ENCODE data around the gene RNU6-1.

RNU6-1 gene

DNA sequence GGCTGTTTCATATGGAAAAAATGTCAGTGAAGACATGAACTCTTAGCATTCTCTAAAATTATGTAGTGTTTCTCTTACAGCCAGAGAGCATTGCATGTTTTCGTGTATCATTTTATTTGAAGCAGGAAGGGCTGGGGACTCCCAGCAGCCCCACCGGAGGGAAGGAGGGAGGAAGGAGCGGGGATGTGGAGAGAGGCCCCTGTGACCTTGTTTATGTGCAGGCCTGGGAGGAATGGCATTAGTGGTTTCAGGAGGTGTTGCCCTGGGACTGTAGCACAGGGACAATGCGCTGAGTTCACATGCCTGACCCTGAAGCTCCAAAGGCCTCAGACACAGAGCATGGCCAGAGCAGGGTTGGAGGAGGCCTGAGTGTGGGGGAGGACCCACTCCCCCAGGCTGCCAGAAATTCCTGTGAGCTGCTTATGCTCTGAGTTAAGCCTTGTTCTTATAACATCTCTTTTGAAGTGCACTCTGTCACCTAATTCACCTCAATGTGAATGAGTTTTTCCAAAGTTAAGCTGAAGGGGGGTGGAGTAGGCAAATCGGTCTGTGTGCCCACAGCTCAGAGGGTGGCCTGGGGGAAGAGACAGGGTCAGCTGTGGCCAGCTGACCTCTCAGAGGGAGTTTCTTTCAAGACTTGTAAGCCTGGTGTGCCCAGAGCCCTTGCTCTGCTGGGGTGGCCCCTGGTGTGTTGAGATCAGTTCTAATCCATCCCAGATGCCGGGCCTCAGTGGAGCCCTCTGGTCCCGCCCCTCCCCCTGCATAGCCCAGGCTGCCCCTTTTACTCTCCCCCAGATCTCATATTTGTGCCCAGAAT, 3.9 kb upstream of the RNU6-1 start:
- no peak for TF ChIP-seq CTCF (IDR thresholded peaks at IDR 0.05; ENCODE audit: low read depth, low read length)
- Histone ChIP-seq H3K36me3 (no peaks in the 10 kb centered on the region), H3K27me3 (no peaks in the 10 kb centered on the region), H3K9me3 (no peaks in the 10 kb centered on the region), H3K4me1 (no peaks in the 10 kb centered on the region; the same call in 1 of the 2 replicates), H3K4me3 (ENCODE audit: low read depth, low read length) (no peak overlapping the region)
- DNase-seq = no peak

- Histone ChIP-seq H3K4me3 (ENCODE audit: low read depth, low read length) (no peak overlapping the region), H3K36me3 (no peaks in the 10 kb centered on the region), H3K4me1 (no peaks in the 10 kb centered on the region; the same call in 1 of the 2 replicates), H3K9me3 (no peaks in the 10 kb centered on the region), H3K27me3 (no peaks in the 10 kb centered on the region)
- DNase-seq = no peak
- TF ChIP-seq CTCF (IDR thresholded peaks at IDR 0.05; ENCODE audit: low read depth, low read length) = no peak
Observed at GRCh38 chr15:67843092-67843501, 3.3 kb upstream of the RNU6-1 start.

DNA sequence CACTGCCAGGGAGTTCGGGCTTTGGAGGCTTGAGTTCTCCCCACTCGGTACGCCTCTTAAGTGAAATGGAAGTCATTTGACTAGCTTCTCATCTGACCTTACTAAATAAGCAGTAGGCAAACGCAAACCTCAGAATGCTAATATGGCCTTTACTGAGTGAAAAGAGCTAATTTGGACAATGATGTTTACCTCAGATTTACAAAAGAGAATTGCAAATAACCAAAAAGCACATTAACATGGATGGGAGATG, 1.6 kb upstream of the RNU6-1 start:
- Histone ChIP-seq H3K36me3 (no peaks in the 10 kb centered on the region), H3K4me1 (no peaks in the 10 kb centered on the region; the same call in 1 of the 2 replicates), H3K4me3 (ENCODE audit: low read depth, low read length) (peak overlapping the region; percentile 90), H3K9me3 (no peaks in the 10 kb centered on the region), H3K27me3 (no peaks in the 10 kb centered on the region)
- TF ChIP-seq CTCF (IDR thresholded peaks at IDR 0.05; ENCODE audit: low read depth, low read length) = no peak
- DNase-seq = no peak

DNA sequence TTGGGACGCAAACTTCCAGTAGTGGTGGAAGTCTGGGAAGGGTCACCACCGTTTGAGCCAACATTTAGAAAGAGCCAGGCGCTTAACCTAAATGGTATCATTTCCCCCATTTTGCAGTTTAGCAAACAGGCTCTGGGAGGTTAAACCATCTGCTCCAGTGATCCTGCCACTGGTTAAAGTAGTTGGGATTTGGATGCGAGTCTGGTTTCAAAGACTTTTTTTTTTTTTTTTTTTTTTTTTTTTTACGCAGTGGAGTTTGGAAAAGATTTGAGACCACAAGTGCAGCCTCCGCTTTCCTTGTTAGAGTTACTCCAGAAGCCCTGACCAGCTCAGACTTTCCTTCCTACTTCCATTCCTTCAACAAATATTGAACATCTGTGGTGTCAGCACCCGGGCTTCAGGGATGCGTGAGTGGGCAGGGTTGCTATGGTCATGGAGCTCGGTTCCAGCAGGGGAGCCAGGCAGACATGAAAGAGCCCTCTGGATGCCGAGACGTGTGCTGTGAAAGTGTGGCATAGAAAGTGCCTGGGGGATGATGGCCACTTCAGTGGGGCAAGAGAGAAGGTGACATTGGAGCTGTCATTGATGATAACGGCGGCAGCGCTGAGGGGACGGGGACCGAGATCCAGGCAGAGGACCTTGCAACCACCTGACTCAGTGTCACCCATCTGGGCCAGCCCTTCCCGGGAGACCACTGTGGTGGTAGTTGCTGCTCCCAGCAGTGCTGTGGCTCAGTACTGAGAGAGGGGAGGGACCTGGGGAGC, 1.1 kb upstream of the RNU6-1 start:
- TF ChIP-seq CTCF (IDR thresholded peaks at IDR 0.05; ENCODE audit: low read depth, low read length) = peak; percentile 12; the same call in 1 of the 2 replicates
- no peaks in the 10 kb centered on the region for H3K36me3 ChIP-seq
- no peaks in the 10 kb centered on the region; the same call in 1 of the 2 replicates for H3K4me1 ChIP-seq
- H3K4me3 ChIP-seq (ENCODE audit: low read depth, low read length) = peak overlapping the region; percentile 90
- H3K27me3 ChIP-seq = peaks cover 3% of the 10 kb centered on the region
- H3K9me3 ChIP-seq = no peaks in the 10 kb centered on the region
- peak; percentile 57 for DNase-seq

- peak overlapping the region; percentile 90 for H3K4me3 ChIP-seq (ENCODE audit: low read depth, low read length)
- peaks cover 17% of the 10 kb centered on the region for H3K27me3 ChIP-seq
- peak; percentile 61 for DNase-seq
Observed at GRCh38 chr15:67839499-67839928, 331 bp downstream of the RNU6-1 start.

More at GRCh38 chr15:67839499-67839928, 331 bp downstream of the RNU6-1 start:
- no peaks in the 10 kb centered on the region for H3K36me3 ChIP-seq
- H3K9me3 ChIP-seq = no peaks in the 10 kb centered on the region
- no peak for TF ChIP-seq CTCF (IDR thresholded peaks at IDR 0.05; ENCODE audit: low read depth, low read length)
- no peaks in the 10 kb centered on the region; the same call in 1 of the 2 replicates for H3K4me1 ChIP-seq

Data from BE2C (cell line).